T-helper 22 cell (primary cell): Measurements from ENCODE around the gene OCEL1.

Source experiments
- DNase-seq: peaks from one replicate; pipeline ENCODE4 v3.0.0-alpha.2; 2020; ENCODE audit warnings: low read depth

The OCEL1 gene

GRCh38 chr19:17240062-17240752, 14.2 kb downstream of the OCEL1 start:
- no peak for DNase-seq

DNA sequence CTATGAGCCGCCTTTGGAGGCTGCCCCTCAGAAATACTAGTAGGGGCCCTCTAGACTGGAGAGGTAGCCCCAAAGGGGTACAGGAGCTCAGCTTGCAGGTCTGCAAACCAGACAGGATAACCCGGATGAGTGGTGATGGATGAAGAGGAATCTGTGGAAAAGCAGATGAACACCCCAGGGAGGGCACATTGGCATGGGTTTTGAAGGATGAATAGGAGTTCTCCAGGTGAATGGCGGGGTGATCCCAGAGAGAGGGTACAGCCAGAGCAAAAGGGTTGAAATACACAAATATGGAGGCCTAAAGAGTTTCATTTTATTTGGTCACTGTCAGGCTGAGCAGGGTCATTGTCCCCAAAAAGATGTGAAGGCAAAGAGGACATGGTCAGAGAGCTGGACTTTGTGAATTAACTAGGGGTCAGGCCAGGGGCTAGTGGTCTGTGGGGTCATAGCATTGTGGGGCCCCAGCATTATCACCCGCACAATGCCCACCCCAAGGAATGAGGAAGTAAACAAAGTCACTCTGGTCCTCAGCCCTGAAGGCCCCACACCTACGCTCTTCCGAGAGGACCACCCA, 14.9 kb downstream of the OCEL1 start:
- DNase-seq: no peak

- no peak for DNase-seq
Observed at GRCh38 chr19:17242431-17243208, 16.6 kb downstream of the OCEL1 start.

- DNase-seq: no peak
Observed at GRCh38 chr19:17243211-17243829, 17.3 kb downstream of the OCEL1 start.

DNA sequence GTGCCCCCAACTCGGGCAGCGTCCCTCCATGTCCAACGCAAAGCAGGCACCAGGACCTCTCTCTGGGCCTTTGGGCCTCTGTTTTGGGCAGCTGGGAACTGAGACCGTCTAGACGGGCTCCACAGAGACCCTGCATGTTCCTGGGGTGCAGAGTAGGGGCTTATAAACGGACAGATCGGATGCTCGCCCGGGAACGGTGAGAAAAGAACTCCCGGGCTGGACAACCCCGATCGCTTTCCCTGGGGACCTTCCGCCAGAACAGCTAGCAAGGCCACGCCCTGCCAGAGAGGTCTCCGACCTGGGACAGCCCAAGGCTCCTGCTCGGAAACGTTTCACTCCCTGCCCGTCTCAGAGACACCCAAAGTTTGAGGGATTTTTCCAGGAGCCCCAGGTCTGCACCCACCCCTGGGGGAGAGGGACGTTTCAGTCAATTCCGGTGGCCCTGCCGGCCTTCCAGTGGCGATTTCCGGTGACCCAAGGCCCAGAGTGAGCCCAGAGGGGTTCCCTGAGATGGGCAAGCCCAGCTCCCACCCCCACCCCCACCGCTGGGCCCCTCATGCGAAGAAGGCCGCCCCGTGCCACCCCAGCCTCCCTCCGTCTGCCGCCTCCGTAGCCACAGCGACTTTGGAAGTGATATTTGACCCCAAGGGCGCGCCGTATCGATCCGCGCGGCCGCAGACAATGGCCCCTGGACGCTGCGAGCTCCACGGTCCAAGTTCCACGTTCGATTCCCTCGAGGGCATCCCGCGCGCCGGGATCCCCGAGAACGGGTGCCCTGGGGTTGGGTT, 18.0 kb downstream of the OCEL1 start:
- DNase-seq: no peak

DNA sequence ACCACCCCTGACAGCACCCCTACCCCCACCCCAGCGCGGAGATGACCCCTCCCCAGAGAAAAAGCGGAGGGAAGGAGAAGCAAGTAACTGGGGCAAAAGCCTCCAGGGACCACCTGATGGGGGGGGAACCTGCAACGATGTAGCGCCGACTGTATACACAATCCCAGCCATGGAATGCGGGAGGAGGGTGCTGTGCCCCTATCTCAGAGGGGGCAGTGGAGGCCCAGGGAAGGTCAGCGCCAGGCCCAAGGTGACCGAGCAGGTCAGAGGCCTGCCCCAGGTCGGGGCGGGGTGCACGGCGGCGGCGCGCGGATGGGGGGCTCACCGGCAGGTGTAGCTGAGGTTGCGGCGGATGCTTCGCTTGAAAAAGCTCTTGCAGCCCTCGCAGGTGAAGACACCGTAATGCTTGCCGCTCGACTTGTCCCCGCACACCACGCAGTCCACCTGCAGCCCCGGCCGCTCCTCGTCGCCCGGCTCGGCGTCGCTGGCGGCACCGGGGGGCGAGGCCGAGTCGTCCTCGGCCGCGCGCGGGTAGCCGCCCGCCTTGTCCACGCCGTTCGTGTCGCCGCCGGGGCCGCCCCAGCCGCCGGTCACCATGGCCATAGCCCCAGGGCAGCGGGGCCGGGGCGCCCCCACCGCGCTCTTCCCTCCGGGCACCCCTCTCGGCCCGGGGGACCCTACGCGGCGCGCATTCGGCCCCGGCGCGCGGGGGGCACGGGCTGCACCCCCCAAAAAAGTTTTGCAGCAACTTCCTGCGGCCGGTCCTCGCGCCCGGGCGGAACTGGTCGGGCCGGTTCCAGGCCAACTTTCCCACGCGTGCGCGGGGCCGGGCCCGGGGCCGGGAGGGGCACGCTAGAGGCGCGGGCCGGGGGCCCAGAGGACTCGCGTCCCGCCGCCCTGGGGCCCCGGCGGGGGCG, 18.9 kb downstream of the OCEL1 start:
- no peak for DNase-seq

DNA sequence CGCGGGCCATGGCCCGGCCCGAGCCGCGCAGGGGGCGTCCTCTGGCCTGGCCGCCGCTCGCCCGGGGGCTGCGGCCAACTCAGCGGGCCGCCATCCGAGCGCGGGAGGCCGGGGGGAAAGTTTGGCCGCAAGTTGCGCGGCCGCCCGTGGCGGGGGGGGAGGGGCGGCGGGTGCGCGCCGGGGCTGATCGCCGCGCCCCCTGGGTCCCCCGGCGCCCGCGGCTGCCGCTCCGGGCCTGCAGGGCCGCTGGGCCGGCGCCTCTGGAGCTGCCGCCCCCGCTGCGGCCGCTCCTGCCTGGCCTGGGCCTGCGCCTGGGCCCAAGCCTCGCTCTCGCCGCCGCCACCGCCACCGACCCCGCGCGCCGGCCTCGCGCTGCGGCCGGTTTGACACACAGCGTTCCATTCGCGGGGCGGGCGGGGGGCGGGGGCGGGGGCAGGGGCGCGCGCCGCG, 19.5 kb downstream of the OCEL1 start, which contains the start of gene NR2F6:
Gene NR2F6 (minus strand): TSS at position 385 of the 450 bp plus-strand sequence. CDS start 699 bp downstream, outside the sequence.
- no peak for DNase-seq

GRCh38 chr19:17246681-17247425, 20.8 kb downstream of the OCEL1 start:
- DNase-seq: no peak

DNA sequence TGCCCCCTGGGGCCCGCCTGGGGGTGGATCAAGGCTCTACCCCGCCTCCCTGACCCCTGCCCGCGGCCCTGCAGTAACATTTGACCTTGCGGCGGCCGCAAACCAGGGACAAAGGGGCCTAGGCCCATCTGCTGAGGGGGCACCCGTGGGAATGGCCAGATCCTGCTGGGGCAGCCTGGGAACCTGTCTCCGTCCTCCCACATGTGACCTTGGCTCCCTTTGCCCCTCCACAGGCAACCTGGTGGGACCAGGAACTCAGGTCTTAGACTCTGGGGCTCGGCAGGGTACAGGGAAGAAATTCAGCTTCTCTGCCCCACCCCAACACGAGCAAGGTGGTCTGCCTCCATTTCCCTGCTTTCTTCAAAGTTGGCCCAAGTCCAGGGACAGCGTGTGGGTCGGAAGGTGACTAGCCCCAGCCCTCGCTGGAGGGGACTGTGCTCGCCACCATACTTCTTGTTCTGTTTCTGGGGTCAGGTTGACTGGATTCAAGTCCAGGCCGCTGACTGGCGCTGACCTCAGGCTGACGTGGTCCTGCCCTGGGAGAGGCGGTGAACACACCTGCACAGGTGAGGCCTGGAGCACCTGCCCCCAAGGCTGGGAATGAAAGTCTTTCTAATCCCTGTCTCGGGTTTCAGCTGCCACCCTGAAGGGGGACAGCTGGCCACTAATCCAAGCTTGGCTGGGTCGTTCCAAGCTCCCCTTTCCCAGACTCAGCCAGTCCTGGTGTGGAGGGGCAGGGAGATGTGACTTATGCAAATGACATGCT, 22.2 kb downstream of the OCEL1 start:
- no peak for DNase-seq

- DNase-seq: no peak
Observed at GRCh38 chr19:17249887-17250548, 24.0 kb downstream of the OCEL1 start.

DNA sequence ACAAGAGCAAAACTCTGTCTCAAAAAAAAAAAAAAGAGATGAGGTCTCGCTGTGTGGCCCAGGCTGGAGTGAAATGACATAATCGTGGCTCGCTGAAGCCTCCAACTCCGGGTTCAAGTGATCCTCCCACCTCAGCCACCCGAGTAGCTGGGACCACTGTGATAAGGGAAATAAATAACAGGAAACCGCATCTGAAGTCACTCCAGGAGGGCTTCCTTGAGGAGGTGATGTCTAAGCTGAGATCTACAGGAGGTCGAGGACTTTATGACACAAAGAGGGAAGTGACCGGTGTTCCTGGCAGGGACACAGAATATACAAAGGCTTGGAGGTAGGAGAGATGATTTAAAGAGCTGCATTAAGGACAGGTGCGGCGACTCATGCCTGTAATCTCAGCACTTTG, 28.6 kb downstream of the OCEL1 start:
- DNase-seq: no peak

DNA sequence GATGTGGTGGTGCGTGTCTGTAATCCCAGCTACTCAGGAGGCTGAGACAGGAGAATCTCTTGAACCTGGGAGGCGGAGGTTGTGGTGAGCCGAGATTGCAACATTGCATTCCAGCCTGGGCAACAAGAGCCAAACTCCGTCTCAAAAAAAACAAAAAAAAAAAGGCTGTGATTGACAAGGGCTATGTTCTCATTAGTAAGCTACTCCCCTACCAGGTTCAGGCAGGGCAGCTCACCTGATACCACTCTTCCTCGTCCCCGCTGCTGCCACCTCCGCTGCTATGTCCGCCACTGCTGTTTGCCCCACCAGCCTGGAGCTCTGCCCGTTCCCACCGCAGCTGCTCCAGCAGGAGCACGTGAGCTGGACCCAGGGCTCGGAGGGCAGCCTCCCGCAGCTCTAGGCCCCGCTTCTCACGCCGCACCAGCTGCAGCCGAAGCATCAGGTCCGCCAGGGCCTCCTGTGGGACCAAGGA, 29.2 kb downstream of the OCEL1 start:
- no peak for DNase-seq

DNA sequence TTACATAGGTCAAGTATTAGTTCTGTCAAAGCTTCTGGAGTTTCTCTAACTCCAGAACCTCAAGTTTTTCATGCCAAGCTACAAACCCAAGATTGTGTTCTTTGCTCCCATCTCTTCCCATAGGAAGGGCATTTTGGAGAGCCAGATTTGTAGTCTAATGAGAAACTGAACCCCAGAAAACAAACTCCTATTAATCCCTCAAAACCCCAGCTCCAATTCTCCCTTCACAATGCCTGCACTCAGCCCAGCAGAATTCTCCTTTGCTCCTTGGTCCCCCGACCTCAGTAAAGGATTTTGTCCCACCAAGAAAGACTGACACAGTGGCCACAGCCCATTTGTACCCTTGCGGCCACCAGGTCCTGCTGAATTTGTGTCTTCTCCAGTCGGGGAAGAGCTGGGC, 30.1 kb downstream of the OCEL1 start:
- no peak for DNase-seq

GRCh38 chr19:17259118-17259780, 33.2 kb downstream of the OCEL1 start:
- DNase-seq: no peak

DNA sequence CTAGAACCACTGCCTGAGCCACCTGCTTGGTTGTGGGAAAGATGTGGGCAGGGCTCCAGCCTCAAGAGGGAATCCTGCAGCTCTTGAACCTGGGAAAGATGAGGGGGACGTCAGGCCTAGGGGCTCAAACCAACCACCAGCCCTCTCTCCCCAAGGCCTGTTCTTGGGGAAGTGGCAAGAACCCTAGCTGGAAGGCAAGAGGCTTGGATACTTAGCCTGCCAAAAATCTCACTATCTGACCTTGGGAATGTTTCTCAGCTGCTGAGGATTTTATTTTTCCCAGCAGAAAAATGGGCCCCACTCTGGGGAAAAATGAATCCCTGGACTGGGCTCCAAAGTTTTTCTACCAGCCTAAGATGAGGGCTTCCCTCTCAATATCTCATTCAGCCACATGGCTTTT, 33.9 kb downstream of the OCEL1 start:
- no peak for DNase-seq

- DNase-seq: peak; percentile 71
Observed at GRCh38 chr19:17260842-17261325, 34.9 kb downstream of the OCEL1 start.

DNA sequence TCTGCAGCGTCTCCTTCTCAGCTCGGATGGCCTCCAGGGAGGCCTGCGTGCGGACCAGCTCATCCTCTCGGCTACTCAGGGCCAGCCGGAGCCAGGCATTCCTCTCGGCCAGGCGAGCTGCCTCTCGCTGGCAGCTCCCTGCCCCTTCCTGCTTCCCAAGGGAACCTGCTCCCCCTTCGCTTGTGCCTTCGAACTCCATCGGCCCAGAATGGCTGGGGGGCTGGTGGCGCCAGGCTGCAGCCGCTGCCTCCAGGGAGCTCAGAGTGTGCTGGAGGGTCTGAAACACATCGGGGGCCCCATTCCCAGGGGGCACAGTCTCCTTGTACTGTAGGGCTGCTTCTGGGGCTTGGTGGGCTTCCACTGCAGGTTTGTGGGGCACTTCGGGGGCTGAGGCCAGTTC, 36.5 kb downstream of the OCEL1 start:
- DNase-seq: no peak
